MCF 10A (cell line): Measurements from ENCODE around the gene NFATC4. TPM values are rescaled to one million over a fixed set of nuclear protein-coding genes. Genes with fewer than 3 reads are reported as not detected.

Experiments
- Bru-seq: library from RNA; stranded (reverse); fragments of 400-500 nt; gene quantifications from one replicate; lab custom pipeline; 2021; lab: Mats Ljungman, UMichigan
- BruChase-seq, 2 experiments: library from RNA; stranded (reverse); fragments of 400-500 nt; gene quantifications; one replicate each; lab custom pipeline; 2021; lab: Mats Ljungman, UMichigan
- BruUV-seq: library from RNA; stranded (reverse); fragments of 400-500 nt; replicated peaks from 2 replicates; lab custom pipeline; 2021; lab: Mats Ljungman, UMichigan
- CTCF ChIA-PET: fragments of 300-600 bp; sonication (Branson Sonifier 250); formaldehyde crosslinking; extraction: SDS; loops from one replicate; lab custom pipeline; 2021; ENCODE audit warnings: antibody characterized with exemption, inconsistent platforms; lab: Yijun Ruan, JAX
- POLR2A ChIA-PET: fragments of 300-600, 350-650 bp; sonication (Branson Sonifier 250); formaldehyde crosslinking; extraction: SDS; loops from one replicate; lab custom pipeline; 2020; ENCODE audit warnings: antibody characterized with exemption, inconsistent platforms; lab: Yijun Ruan, JAX
- DNase-seq: peaks from one replicate; pipeline ENCODE4 v3.0.0-alpha.2; 2018; ENCODE audit not compliant: unreplicated experiment
- H3K27ac Mint-ChIP-seq: one replicate; pipeline ENCODE4 v1.8.0; 2022; ENCODE audit warnings: mild to moderate bottlenecking, low read depth, mixed read lengths; ENCODE audit not compliant: unreplicated experiment
- H3K27me3 Mint-ChIP-seq: one replicate; pipeline ENCODE4 v1.8.0; 2022; ENCODE audit warnings: mixed read lengths; ENCODE audit not compliant: insufficient read depth, unreplicated experiment
- H3K36me3 Mint-ChIP-seq: one replicate; pipeline ENCODE4 v1.8.0; 2022; ENCODE audit warnings: mild to moderate bottlenecking, moderate library complexity, mixed read lengths; ENCODE audit not compliant: insufficient read depth, unreplicated experiment
- H3K4me1 Mint-ChIP-seq: one replicate; pipeline ENCODE4 v1.8.0; 2022; ENCODE audit warnings: mixed read lengths; ENCODE audit not compliant: insufficient read depth, unreplicated experiment
- H3K4me3 Mint-ChIP-seq: one replicate; pipeline ENCODE4 v1.8.0; 2022; ENCODE audit warnings: mild to moderate bottlenecking, moderate library complexity, mixed read lengths; ENCODE audit not compliant: unreplicated experiment
- H3K9me3 Mint-ChIP-seq: one replicate; pipeline ENCODE4 v1.8.0; 2022; ENCODE audit warnings: mixed read lengths; ENCODE audit not compliant: unreplicated experiment
- intact Hi-C: fragments of 100-400 bp; cut with micrococcal nuclease; formaldehyde crosslinking; loops from 2 replicates; pipeline ENCODE4 v1.14.1; 2022
- long read RNA-seq: library from polyadenylated mRNA; stranded (forward); transcript quantifications from one replicate; pipeline ENCODE4 v2.0.0, GENCODE V29; 2022
- total RNA-seq: library from RNA; stranded (reverse); gene quantifications from 2 replicates; pipeline ENCODE4 v1.2.3, GENCODE V29; 2022
- TF ChIP-seq, protein P1 (sequence below): fragments of 200-600 bp; IDR thresholded peaks from one replicate; pipeline ENCODE4 v1.8.0; 2022; ENCODE audit warnings: antibody characterized with exemption, mild to moderate bottlenecking; ENCODE audit not compliant: unreplicated experiment

The NFATC4 gene
- 0.23 and 1.7 TPM in 2 replicates for total RNA-seq
- percentile 8 among the genes with signal in this experiment for Bru-seq, nascent RNA
- BruChase-seq, experiment 1, labeled RNA remaining after a 6-hour chase = percentile 14 among the genes with signal in this experiment
- percentile 14 among the genes with signal in this experiment for BruChase-seq, experiment 2, labeled RNA remaining after a 2-hour chase
- long read RNA-seq = 0 reads

DNA sequence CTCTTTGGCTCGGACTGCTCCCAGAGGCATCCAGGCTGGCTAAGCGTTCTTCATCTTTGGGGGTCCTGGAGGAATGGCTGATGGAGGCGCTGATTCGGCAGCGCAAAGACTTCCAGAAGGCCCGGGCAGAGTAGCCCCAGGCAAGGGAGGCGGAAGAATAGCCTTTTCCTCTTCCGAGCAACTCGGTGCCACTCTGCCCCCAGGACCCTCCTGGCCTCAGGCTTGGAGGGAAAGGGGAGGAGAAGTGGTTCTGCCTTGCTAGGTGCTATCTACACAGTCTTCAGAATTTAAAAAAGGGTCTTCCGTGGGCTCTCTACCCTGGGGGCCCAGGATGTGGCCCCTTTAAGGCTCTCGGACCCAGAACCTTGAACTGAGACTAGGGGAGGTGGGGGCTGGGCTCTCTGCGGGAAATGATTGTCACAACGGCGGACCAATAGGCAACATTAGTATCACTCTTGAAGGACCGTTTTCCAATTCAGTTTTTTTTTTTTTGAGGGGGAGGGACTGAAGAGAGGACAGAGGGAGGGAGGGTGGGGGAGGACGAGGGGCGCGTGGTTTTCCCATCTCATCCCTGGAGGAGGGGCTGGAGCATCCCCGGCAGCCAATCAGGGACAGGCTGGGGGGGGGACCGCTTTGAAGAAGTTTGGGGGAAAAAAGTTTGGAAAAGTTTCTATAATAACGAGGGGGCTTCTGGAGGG lies at the start of gene NFATC4:
NFATC4 (plus strand) TSS at position 671 of the 698 bp plus-strand sequence. CDS start 157 bp downstream, outside the sequence.
- H3K36me3 Mint-ChIP-seq = peaks cover 7% of the 10 kb centered on the region
- TF ChIP-seq, protein P1, sequence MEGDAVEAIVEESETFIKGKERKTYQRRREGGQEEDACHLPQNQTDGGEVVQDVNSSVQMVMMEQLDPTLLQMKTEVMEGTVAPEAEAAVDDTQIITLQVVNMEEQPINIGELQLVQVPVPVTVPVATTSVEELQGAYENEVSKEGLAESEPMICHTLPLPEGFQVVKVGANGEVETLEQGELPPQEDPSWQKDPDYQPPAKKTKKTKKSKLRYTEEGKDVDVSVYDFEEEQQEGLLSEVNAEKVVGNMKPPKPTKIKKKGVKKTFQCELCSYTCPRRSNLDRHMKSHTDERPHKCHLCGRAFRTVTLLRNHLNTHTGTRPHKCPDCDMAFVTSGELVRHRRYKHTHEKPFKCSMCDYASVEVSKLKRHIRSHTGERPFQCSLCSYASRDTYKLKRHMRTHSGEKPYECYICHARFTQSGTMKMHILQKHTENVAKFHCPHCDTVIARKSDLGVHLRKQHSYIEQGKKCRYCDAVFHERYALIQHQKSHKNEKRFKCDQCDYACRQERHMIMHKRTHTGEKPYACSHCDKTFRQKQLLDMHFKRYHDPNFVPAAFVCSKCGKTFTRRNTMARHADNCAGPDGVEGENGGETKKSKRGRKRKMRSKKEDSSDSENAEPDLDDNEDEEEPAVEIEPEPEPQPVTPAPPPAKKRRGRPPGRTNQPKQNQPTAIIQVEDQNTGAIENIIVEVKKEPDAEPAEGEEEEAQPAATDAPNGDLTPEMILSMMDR = no peak
- peak within 1 kb of the TSS; percentile 75 for H3K4me3 Mint-ChIP-seq
- POLR2A ChIA-PET = no interaction called here
- peaks cover 24% of the 10 kb centered on the region for H3K4me1 Mint-ChIP-seq
- intact Hi-C loops = no loop called here
- no peaks in the 10 kb centered on the region for H3K27me3 Mint-ChIP-seq
- CTCF ChIA-PET = interaction anchor here (0.6 to 0.8 kb wide), 3 partner anchors 9 to 1807 kb away, joined by 3 to 4 read pairs (median 3); no protein-coding TSS in a partner anchor
- no TSS peak for BruUV-seq
- H3K9me3 Mint-ChIP-seq = no peaks in the 10 kb centered on the region
- H3K27ac Mint-ChIP-seq = peak within 1 kb of the TSS; percentile 96
- DNase-seq = peak; percentile 55

DNA sequence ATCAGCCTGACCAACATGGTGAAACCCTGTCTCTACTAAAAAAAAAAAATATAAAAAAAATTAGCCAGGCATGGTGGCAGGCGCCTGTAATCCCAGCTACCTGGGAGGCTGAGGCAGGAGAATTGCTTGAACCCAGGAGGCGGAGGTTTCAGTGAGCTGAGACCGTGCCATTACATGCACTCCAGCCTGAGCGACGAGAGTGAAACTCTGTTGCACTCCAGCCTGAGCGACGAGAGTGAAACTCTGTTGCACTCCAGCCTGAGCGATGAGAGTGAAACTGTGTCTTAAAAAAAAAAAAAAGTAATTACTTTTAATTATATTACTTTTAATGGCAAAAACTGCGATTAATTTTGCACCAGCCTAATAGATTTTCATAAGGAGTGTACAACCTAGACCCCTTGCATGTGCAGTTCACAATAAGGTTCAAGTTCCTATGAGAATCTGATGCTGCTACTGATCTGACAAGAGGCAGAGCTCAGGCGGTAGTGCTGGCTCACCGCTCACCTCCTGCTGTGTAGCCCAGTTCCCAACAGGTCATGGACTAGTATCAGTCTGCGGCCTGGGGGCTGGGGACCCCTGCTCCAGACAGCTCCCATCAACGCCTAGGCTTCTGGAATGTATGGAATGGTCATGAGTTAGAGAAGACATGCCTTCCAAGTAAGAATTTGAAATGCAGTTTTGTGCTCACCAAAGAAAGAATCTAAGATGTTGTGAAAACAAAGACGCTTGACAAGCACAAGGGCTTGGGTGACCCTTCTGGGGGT lies 46.6 kb upstream of the NFATC4 start:
- H3K27me3 Mint-ChIP-seq = peaks cover 23% of the 10 kb centered on the region
- TF ChIP-seq, protein P1 = no peak
- H3K27ac Mint-ChIP-seq = no peak overlapping the region
- no peak for DNase-seq
- ChIA-PET CTCF (interaction anchor here (0.6 to 5.1 kb wide), 9 partner anchors 9 to 787 kb away, joined by 3 to 53 read pairs (median 7); partner anchors contain the start of genes ADCY4, CIDEB, LTB4R and LTB4R2), POLR2A (no interaction called here)
- H3K4me3 Mint-ChIP-seq = no peak overlapping the region
- intact Hi-C loops = no loop called here
- peaks cover 4% of the 10 kb centered on the region for H3K36me3 Mint-ChIP-seq
- BruUV-seq = no TSS peak
- no peaks in the 10 kb centered on the region for H3K9me3 Mint-ChIP-seq
- H3K4me1 Mint-ChIP-seq = peaks cover 10% of the 10 kb centered on the region

DNA sequence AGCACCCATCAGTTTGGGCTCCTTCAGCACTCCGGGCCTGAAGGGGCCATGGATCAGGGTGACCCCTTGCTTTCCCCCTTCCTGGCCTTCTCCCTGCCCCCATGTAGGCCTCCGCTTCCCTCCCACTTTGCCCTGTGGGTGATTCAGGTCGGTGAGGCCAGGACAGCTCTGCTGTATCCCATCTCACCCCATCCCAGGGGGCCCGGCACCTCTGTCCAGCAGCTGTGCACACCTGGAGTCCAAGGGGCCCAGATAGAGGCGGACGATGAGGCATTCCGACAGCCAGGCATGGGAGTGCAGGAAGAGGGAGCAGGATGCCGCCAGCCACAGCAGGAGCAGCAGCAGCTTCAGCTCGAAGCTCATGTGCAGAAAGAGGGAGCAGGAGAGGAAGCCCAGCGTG lies 45.3 kb upstream of the NFATC4 start:
- Mint-ChIP-seq H3K4me3 (no peak overlapping the region), H3K9me3 (no peaks in the 10 kb centered on the region), H3K27me3 (peaks cover 23% of the 10 kb centered on the region), H3K4me1 (peaks cover under 1% of the 10 kb centered on the region), H3K36me3 (peaks cover 4% of the 10 kb centered on the region), H3K27ac (no peak overlapping the region)
- ChIA-PET CTCF (interaction anchor here (0.6 to 3.4 kb wide), 10 partner anchors 9 to 182 kb away, joined by 3 to 13 read pairs (median 4); partner anchors contain the start of genes CIDEB, LTB4R and LTB4R2), POLR2A (no interaction called here)
- intact Hi-C loops = no loop called here
- BruUV-seq = no TSS peak
- DNase-seq = no peak
- TF ChIP-seq, protein P1 = no peak
